KMS-11 (cell line): Measurements from ENCODE around the gene CDK6.

Experiments
- H2AFZ ChIP-seq: fragments of 200-600 bp; sonication (generic); 2 replicates; pipeline ENCODE4 v1.6.1; 2016; ENCODE audit warnings: antibody characterized with exemption, mixed run types, low read depth
- H3K27ac ChIP-seq: fragments of 200-600 bp; sonication (generic); 2 replicates; pipeline ENCODE4 v1.6.1; 2016; ENCODE audit warnings: mild to moderate bottlenecking, mixed run types
- H3K27me3 ChIP-seq: fragments of 200-600 bp; sonication (generic); 2 replicates; pipeline ENCODE4 v1.6.1; 2017; ENCODE audit warnings: mild to moderate bottlenecking, low read depth, mixed run types, moderate library complexity; ENCODE audit not compliant: insufficient read depth
- H3K36me3 ChIP-seq: fragments of 200-600 bp; sonication (generic); 2 replicates; pipeline ENCODE4 v1.6.1; 2017; ENCODE audit warnings: mild to moderate bottlenecking, mixed run types; ENCODE audit not compliant: insufficient read depth
- H3K4me1 ChIP-seq: fragments of 200-600 bp; sonication (generic); 2 replicates; pipeline ENCODE4 v1.6.1; 2016; ENCODE audit warnings: mild to moderate bottlenecking, low read depth, mixed run types; ENCODE audit not compliant: poor library complexity, severe bottlenecking
- H3K4me2 ChIP-seq: fragments of 200-600 bp; sonication (generic); 2 replicates; pipeline ENCODE4 v1.7.0; 2016; ENCODE audit warnings: mild to moderate bottlenecking, mixed run types
- H3K4me3 ChIP-seq: fragments of 200-600 bp; sonication (generic); IDR thresholded peaks from 2 replicates; pipeline ENCODE4 v1.6.1; 2017; ENCODE audit warnings: low read depth, low read length, mixed read lengths; ENCODE audit not compliant: insufficient read depth
- H3K79me2 ChIP-seq: fragments of 200-600 bp; sonication (generic); 2 replicates; pipeline ENCODE4 v1.6.1; 2016; ENCODE audit warnings: low read depth, mixed run types; ENCODE audit not compliant: insufficient read depth
- H3K9ac ChIP-seq: fragments of 200-600 bp; sonication (generic); 2 replicates; pipeline ENCODE4 v1.6.1; 2016; ENCODE audit warnings: mild to moderate bottlenecking, mixed run types
- H4K20me1 ChIP-seq: fragments of 200-600 bp; sonication (generic); 2 replicates; pipeline ENCODE4 v1.6.1; 2016; ENCODE audit warnings: mild to moderate bottlenecking, mixed run types; ENCODE audit not compliant: insufficient read depth
- CTCF ChIP-seq: fragments of 200-600 bp; sonication (generic); conservative IDR thresholded peaks from 2 replicates; pipeline ENCODE4 v1.6.1; 2017; ENCODE audit warnings: low read depth, mild to moderate bottlenecking, antibody characterized with exemption, low read length, moderate library complexity, mixed read lengths

Gene CDK6

GRCh38 chr7:92622685-92623084, 213.7 kb downstream of the CDK6 start:
- Histone ChIP-seq H3K36me3 (peaks cover 4% of the 10 kb centered on the region; the same call in 1 of the 2 replicates), H3K27me3 (no peaks in the 10 kb centered on the region), H3K4me2 (peak overlapping the region; percentile 4; the same call in 1 of the 2 replicates), H3K4me1 (peaks cover 72% of the 10 kb centered on the region), H3K79me2 (peaks cover 67% of the 10 kb centered on the region), H3K27ac (peak overlapping the region; percentile 38; the same call in 1 of the 2 replicates), H4K20me1 (peaks cover 3% of the 10 kb centered on the region; the same call in 1 of the 2 replicates), H3K4me3 (no peak overlapping the region), H3K9ac (no peak overlapping the region), H2AFZ (no peak overlapping the region)
- no peak for TF ChIP-seq CTCF

GRCh38 chr7:92622030-92622429, 214.3 kb downstream of the CDK6 start:
- Histone ChIP-seq H3K4me1 (peaks cover 66% of the 10 kb centered on the region), H2AFZ (no peak overlapping the region), H4K20me1 (peaks cover 3% of the 10 kb centered on the region; the same call in 1 of the 2 replicates), H3K4me2 (peak overlapping the region; percentile 4; the same call in 1 of the 2 replicates), H3K36me3 (peaks cover 5% of the 10 kb centered on the region; the same call in 1 of the 2 replicates), H3K9ac (no peak overlapping the region), H3K27me3 (no peaks in the 10 kb centered on the region), H3K27ac (peak overlapping the region; percentile 38; the same call in 1 of the 2 replicates), H3K79me2 (peaks cover 60% of the 10 kb centered on the region), H3K4me3 (no peak overlapping the region)
- no peak for TF ChIP-seq CTCF

DNA sequence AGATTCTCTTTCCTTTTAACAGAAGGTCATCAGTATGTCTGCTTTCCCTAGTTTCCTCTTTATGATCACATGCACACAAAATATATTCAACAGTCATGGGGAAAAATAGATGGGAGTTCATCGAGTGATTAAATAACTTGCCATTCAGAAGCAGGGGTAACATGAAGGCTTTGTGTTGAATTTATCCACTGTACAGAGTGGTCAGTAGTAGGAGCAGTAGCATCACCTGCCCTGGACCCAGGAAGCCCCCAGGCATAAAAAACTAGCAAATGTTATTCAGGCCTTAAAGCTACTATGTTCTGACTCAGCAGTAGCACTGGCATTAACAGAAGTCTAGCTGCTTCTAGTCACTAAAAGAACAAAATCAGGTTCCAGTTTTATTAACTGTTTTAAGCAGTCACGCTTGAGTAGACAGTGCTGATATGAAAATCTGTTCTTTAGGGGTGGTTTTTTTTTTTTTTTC, 214.8 kb downstream of the CDK6 start:
- peaks cover 5% of the 10 kb centered on the region; the same call in 1 of the 2 replicates for H3K36me3 ChIP-seq
- no peak overlapping the region for H3K9ac ChIP-seq
- no peak overlapping the region for H3K4me3 ChIP-seq
- no peaks in the 10 kb centered on the region for H3K27me3 ChIP-seq
- H3K27ac ChIP-seq = peak overlapping the region; percentile 38; the same call in 1 of the 2 replicates
- peaks cover 62% of the 10 kb centered on the region for H3K4me1 ChIP-seq
- TF ChIP-seq CTCF = no peak
- H2AFZ ChIP-seq = no peak overlapping the region
- H3K79me2 ChIP-seq = peaks cover 56% of the 10 kb centered on the region; the same call in 1 of the 2 replicates
- H4K20me1 ChIP-seq = peaks cover 3% of the 10 kb centered on the region; the same call in 1 of the 2 replicates
- peak overlapping the region; percentile 20; the same call in 1 of the 2 replicates for H3K4me2 ChIP-seq

GRCh38 chr7:92621026-92621540, 215.3 kb downstream of the CDK6 start:
- Histone ChIP-seq H3K27me3 (no peaks in the 10 kb centered on the region), H3K79me2 (peaks cover 52% of the 10 kb centered on the region; the same call in 1 of the 2 replicates), H3K36me3 (peaks cover 5% of the 10 kb centered on the region; the same call in 1 of the 2 replicates), H3K4me1 (peaks cover 60% of the 10 kb centered on the region), H3K27ac (peak overlapping the region; percentile 38; the same call in 1 of the 2 replicates), H3K4me2 (peak overlapping the region; percentile 20; the same call in 1 of the 2 replicates), H3K9ac (no peak overlapping the region), H4K20me1 (peaks cover 3% of the 10 kb centered on the region; the same call in 1 of the 2 replicates), H2AFZ (no peak overlapping the region), H3K4me3 (no peak overlapping the region)
- TF ChIP-seq CTCF = peak; percentile 74
